NCI-H748 treated with DMSO at 0.1 percent for 48 hours (cell line): ENCODE data around the gene CT45A8.
"Not testable (repeated sequence)": the region's sequence is repeated elsewhere in the genome, so short reads cannot be mapped to it uniquely, and the experiment has no call there.

ENCODE experiments used
- DNase-seq: peaks from one replicate; lab custom pipeline; 2025; lab: John Stamatoyannopoulos, UW

CT45A8 gene

GRCh38 chrX:135854438-135854837 lies at the start of gene CT45A8:
Gene CT45A8, minus strand, starts transcription at chrX:135854538. Its CDS starts 3,755 bp downstream, at chrX:135850783.
- DNase-seq = not testable (repeated sequence)

- no peak for DNase-seq
Observed at GRCh38 chrX:135893294-135893817, 39.0 kb upstream of the CT45A8 start, which contains the start of the genes CT45A10 and SAGE1. Gene CT45A10, minus strand, starts transcription at chrX:135893444. Its CDS starts 8,100 bp downstream, at chrX:135885344. Gene SAGE1, plus strand, starts transcription at chrX:135893716. Its CDS starts 2,527 bp downstream, at chrX:135896243.

- no peak for DNase-seq
Observed at GRCh38 chrX:135892781-135893180, 38.4 kb upstream of the CT45A8 start.

- DNase-seq = no peak
Observed at GRCh38 chrX:135890087-135890585, 35.8 kb upstream of the CT45A8 start.

GRCh38 chrX:135888976-135889375 lies 34.6 kb upstream of the CT45A8 start:
- DNase-seq = peak; percentile 2

GRCh38 chrX:135888230-135888629 lies 33.9 kb upstream of the CT45A8 start:
- DNase-seq = not testable (repeated sequence)

GRCh38 chrX:135882741-135883140 lies 28.4 kb upstream of the CT45A8 start:
- not testable (repeated sequence) for DNase-seq

- DNase-seq = not testable (repeated sequence)
Observed at GRCh38 chrX:135871712-135872111, 17.4 kb upstream of the CT45A8 start, which contains the start of gene CT45A9. Gene CT45A9, minus strand, starts transcription at chrX:135871812. Its CDS starts 3,751 bp downstream, at chrX:135868061.

GRCh38 chrX:135837180-135837579 lies 17.2 kb downstream of the CT45A8 start, which contains the start of gene CT45A7:
Gene CT45A7, minus strand, starts transcription at chrX:135837280. Its CDS starts 3,747 bp downstream, at chrX:135833533.
- not testable (repeated sequence) for DNase-seq

GRCh38 chrX:135819912-135820311 lies 34.4 kb downstream of the CT45A8 start, which contains the start of gene CT45A2:
Gene CT45A2, minus strand, starts transcription at chrX:135820012. Its CDS starts 3,747 bp downstream, at chrX:135816265.
- not testable (repeated sequence) for DNase-seq

- DNase-seq = not testable (repeated sequence)
Observed at GRCh38 chrX:135802687-135803086, 51.7 kb downstream of the CT45A8 start, which contains the start of gene CT45A6. Gene CT45A6, minus strand, starts transcription at chrX:135802787. Its CDS starts 3,794 bp downstream, at chrX:135798993.
